GM12891 (cell line): Measurements from ENCODE around the gene MAPK13.

Source experiments
- PAX5 ChIP-seq: IDR thresholded peaks from 2 replicates; pipeline ENCODE4 v1.6.1; 2011; ENCODE audit warnings: low read length, moderate library complexity, mild to moderate bottlenecking; ENCODE audit not compliant: insufficient read depth, severe bottlenecking
- POLR2A ChIP-seq: IDR thresholded peaks from 2 replicates; pipeline ENCODE4 v1.6.1; 2011; ENCODE audit warnings: low read depth, low read length, control low read depth
- POLR2AphosphoS5 ChIP-seq: IDR thresholded peaks from 2 replicates; pipeline ENCODE4 v1.6.1; 2011; ENCODE audit warnings: low read depth, low read length, control low read depth
- SPI1 ChIP-seq: IDR thresholded peaks from 2 replicates; pipeline ENCODE4 v1.6.1; 2011; ENCODE audit warnings: low read depth, low read length, control low read depth

- TF ChIP-seq POLR2A (no peak), SPI1 (no peak), POLR2AphosphoS5 (no peak), PAX5 (no peak)
Observed at GRCh38 chr6:36133148-36133547, 2.8 kb downstream of the MAPK13 start.
